ENCODE results near the gene NYNRIN. TPM values are rescaled to one million over a fixed set of nuclear protein-coding genes. Genes with fewer than 3 reads are reported as not detected.

NYNRIN gene
- total RNA-seq, 1 experiment from 2014 or later: 0.31 TPM

DNA sequence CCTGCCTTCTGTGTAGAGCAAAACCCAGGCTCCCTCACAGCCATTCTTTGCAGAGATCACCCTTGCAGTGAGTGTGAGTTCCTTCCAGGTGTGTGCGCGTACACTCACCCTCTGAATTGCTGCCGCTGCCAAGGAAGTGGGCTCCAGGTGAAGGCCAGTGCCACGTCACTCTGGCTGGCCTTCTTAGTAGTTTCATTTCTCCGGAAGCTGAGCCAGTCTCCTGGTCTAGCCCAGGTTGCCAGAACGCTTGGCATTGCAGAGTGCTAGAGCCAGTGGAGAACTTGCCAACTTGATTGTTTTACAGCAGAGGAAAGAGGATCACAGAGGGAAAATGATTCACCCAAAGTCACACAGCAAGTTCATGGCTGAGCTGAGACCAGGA, 19.7 kb downstream of the NYNRIN start:
- H3K27ac ChIP-seq (ENCODE audit: low read length): no peak overlapping the region
- no peaks in the 10 kb centered on the region for H3K9me3 ChIP-seq (ENCODE audit: control insufficient read depth, insufficient read depth, low read depth, low read length)
- H3K27me3 ChIP-seq (ENCODE audit: control insufficient read depth, insufficient read depth, low read length): no peaks in the 10 kb centered on the region
- POLR2A ChIA-PET: no interaction called here
- TF ChIP-seq POLR2AphosphoS5 (IDR thresholded peaks at IDR 0.05; ENCODE audit: low read depth, low read length) (no peak), TCF7L2 (IDR thresholded peaks at IDR 0.05; ENCODE audit: low read depth, low read length) (no peak), REST (IDR thresholded peaks at IDR 0.05; ENCODE audit: insufficient read depth in 1 of 2, low read depth in 2 of 2, low read length in 1 of 2) (no peak), SIN3A (IDR thresholded peaks at IDR 0.05; ENCODE audit: borderline replicate concordance, insufficient read depth, low read depth, low read length) (no peak)
- TF ChIP-seq, protein P1, sequence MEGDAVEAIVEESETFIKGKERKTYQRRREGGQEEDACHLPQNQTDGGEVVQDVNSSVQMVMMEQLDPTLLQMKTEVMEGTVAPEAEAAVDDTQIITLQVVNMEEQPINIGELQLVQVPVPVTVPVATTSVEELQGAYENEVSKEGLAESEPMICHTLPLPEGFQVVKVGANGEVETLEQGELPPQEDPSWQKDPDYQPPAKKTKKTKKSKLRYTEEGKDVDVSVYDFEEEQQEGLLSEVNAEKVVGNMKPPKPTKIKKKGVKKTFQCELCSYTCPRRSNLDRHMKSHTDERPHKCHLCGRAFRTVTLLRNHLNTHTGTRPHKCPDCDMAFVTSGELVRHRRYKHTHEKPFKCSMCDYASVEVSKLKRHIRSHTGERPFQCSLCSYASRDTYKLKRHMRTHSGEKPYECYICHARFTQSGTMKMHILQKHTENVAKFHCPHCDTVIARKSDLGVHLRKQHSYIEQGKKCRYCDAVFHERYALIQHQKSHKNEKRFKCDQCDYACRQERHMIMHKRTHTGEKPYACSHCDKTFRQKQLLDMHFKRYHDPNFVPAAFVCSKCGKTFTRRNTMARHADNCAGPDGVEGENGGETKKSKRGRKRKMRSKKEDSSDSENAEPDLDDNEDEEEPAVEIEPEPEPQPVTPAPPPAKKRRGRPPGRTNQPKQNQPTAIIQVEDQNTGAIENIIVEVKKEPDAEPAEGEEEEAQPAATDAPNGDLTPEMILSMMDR (IDR thresholded peaks at IDR 0.05): no peak
- intact Hi-C loops (cut with micrococcal nuclease; ENCODE audit: unreplicated experiment) (no loop called here), in situ Hi-C loops (cut with HindIII; ENCODE audit: low pct_unique_long_range_greater_than_20kb, low sequenced_read_pairs) (no loop called here)
- no TSS peak for BruUV-seq (replicated peaks)
- CTCF ChIA-PET: no interaction called here
- no peaks in the 10 kb centered on the region for H3K36me3 ChIP-seq (ENCODE audit: control insufficient read depth, insufficient read depth, low read length)
- no peaks in the 10 kb centered on the region for H3K4me1 ChIP-seq (ENCODE audit: control insufficient read depth, insufficient read depth, low read length)
- no peak for DNase-seq (ENCODE audit: low read depth, low spot score)
- H3K4me3 ChIP-seq (ENCODE audit: low read depth in 2 of 2, low read length in 2 of 2): no peak overlapping the region
- ATAC-seq: no peak

DNA sequence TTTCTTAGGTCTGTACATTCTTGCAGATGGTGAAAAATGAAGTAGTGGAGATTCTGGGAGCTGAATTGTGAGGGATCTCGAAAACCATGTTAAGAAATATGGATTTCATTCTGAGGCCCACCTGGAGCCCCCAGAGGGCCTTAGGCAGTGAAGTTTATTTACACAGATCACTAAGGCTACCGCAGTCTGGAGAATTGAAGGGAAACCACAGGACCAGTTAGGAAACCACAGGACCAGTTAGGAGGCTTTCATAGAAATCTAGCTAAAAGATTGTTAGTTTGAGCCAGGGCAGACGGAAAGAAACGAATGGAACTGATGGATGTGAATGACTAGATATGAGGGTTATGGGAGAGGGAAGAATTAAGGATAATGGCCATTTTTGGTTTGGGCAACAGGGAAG, 23.5 kb downstream of the NYNRIN start:
- no peaks in the 10 kb centered on the region for H3K4me1 ChIP-seq (ENCODE audit: control insufficient read depth, insufficient read depth, low read length)

More for the DNA sequence above, 23.5 kb downstream of the NYNRIN start:
- DNase-seq (ENCODE audit: low read depth, low spot score): no peak
- POLR2A ChIA-PET: no interaction called here
- no TSS peak for BruUV-seq (replicated peaks)
- no peaks in the 10 kb centered on the region for H3K9me3 ChIP-seq (ENCODE audit: control insufficient read depth, insufficient read depth, low read depth, low read length)
- CTCF ChIA-PET: no interaction called here
- in situ Hi-C loops (cut with HindIII; ENCODE audit: low pct_unique_long_range_greater_than_20kb, low sequenced_read_pairs): no loop called here
- no peaks in the 10 kb centered on the region for H3K27me3 ChIP-seq (ENCODE audit: control insufficient read depth, insufficient read depth, low read length)
- TF ChIP-seq REST (IDR thresholded peaks at IDR 0.05; ENCODE audit: insufficient read depth in 1 of 2, low read depth in 2 of 2, low read length in 1 of 2) (no peak), SIN3A (IDR thresholded peaks at IDR 0.05; ENCODE audit: borderline replicate concordance, insufficient read depth, low read depth, low read length) (no peak), TCF7L2 (IDR thresholded peaks at IDR 0.05; ENCODE audit: low read depth, low read length) (no peak), POLR2AphosphoS5 (IDR thresholded peaks at IDR 0.05; ENCODE audit: low read depth, low read length) (no peak)
- TF ChIP-seq, protein P1 (IDR thresholded peaks at IDR 0.05): no peak
- no peaks in the 10 kb centered on the region for H3K36me3 ChIP-seq (ENCODE audit: control insufficient read depth, insufficient read depth, low read length)
- H3K27ac ChIP-seq (ENCODE audit: low read length): no peak overlapping the region
- intact Hi-C loops (cut with micrococcal nuclease; ENCODE audit: unreplicated experiment): no loop called here
- H3K4me3 ChIP-seq (ENCODE audit: low read depth in 2 of 2, low read length in 2 of 2): no peak overlapping the region
- no peak for ATAC-seq
